Measurements from ENCODE around the gene EGLN1.

Gene EGLN1

DNA sequence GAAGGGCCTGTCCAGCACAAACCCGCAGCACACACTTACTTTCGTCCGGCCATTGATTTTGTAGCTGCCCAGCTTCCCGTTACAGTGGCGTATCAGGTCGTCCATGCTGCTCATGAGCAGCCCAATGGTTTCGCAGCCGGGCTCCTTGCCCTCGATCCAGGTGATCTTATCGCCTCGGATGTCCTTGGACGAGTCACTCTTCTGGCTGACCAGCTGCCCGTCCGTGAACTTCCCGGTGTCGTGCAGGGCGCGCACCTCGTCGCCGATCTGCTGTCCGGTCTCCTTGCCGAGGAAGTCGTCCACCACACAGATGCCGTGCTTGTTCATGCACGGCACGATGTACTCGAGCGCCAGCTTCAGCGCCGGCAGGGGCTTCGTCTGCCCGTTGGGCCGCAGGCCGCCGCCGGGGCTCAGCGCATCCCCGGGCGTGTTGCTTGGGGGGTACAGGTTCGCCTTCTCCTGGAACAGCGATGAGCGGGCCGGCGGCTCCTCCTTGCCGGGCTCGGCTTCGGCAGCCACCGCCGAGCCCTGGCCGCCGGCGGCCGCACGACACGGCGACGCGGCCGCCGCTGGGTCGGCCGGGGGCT is 1.0 kb downstream of the EGLN1 start:
- peak; percentile 39 for DNase-seq

DNA sequence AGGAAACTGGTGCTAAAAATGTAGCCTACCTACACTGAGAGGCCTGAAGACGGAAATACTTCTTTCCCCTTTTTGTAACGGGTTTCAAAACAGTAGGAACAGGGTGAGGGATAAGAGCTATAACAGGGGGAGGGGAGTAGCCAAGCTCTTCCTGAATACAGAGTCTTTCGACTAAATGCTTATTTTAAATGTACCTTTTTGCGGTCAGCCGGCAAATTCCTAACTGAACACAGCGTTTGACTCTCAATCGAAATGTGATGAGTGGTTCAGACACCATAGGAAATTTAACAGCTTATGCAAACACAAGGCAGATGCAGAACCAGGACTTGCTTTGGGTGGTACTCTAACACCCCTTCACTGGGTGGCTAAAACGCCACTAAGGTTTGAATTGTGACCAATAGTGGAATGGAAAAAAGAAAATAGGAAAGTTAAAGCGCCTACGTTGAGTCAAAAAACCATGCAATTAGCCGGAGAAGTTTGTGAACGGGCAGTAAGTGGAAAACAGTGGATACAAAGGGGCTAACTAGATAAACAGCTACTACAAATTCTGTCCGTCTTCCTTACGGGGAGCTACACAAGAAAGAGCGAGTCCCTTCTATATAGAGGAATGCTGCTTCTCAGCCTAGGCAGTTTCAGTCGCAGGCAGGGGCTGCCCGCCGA is 1.7 kb downstream of the EGLN1 start:
- no peak for DNase-seq

DNA sequence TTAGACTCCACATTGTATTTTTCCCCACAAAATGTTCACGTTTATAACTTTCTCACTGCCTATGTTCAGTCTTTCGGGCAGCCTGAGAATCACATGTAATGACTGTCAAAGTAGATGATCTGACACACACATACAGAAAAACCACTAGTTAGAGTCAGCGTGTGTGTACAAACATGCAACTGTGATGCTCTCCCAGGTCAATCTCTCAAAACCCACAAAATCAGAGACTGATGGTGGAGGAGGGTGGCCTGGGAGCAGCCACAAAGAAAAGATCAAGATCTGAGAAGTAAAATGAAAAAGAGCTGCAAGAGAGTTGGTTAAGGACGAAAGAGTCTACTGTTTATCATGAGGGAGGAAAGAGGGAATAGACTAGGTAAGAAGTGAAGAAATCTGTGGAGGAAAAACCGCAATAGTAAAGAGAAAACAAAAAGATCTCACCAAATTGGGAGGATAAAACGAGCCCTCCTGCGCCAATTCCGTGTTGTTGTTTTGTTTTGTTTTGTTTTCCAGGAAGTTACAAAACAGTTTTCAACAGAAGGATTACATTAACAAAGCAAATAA is 2.3 kb downstream of the EGLN1 start:
- DNase-seq, result no peak

DNA sequence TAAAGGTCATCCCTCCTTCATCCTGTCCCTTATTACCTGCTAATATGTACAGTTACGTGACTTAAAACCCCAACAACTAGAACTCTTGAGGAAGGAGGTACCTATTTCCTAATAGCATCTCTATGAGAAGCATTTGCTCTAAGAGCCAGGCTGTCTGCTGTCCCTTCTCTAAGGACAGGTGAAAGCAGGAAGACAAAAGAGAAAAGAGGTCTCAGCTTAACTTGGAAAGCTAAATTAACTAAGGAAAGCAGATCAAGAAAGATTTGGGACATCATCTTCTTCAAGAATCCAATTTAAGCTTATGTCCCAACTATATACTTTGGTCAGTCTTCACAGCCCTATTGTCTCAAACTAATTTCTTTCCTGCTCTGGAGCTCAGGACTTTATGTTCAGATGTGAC is 2.9 kb downstream of the EGLN1 start:
- no peak for DNase-seq

DNA sequence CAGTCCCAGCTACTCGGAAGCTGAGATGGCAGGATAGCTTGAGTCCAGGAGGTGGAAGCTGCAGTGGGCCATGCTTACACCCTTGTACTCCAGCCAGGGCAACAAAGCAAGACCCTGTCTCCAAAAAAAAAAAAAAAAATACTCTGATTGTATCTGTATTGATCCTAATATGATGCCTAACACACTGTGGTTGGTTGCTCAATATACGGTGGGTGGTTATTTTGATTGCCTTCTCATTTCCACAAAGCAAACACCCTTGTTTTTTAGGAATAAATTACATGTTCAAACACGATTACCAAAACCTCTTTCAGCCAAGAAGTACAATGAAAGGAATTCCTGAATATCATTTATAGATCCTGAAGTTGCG is 3.4 kb downstream of the EGLN1 start:
- no peak for DNase-seq

DNA sequence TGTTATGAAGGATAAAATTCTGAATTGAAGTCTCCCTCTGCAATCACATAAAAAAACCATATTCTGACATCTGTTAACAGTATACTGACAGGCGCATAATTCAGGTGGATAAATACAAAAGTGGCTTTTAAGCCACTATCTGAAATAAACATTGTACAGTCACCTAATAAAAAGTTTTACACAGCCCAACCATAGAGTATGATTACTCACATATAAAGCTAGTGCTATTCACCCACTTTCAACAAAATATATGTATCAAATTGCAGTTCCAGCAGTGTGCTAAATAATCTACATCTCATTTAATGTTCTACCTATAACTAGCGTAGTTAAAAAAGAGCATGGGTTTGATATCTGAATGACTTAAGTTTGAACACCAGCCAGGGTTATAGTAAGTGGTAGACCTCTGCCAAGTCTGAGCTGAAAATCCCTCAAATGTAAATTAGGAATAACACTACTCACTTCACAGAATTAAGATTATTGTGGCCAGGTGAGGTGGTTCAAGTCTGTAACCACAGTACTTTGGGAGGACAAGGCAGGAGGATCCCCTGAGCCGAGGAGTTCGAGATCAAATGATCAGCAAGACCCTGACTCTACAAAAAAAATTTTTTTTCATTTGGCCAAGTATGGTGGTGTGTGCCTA is 3.9 kb downstream of the EGLN1 start:
- DNase-seq, result no peak

DNA sequence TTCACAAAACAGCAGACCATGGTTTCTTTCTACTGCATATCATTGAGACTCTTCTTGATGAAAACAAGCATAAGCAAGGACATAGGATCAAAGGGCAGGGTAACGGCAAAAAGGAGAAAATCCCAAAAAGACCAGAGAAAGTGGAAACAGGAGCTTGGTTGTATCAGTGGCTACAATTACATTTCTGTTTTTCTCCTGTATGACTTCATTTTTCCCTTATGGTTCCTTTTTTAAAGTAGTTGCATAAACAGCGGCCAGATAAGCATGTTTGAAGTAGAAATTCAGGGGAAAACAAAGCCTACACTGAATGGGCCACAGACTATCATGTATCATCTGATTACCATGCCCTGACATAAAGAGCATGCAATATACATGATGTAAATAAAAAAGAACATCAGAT is 4.6 kb downstream of the EGLN1 start:
- DNase-seq, result no peak

DNA sequence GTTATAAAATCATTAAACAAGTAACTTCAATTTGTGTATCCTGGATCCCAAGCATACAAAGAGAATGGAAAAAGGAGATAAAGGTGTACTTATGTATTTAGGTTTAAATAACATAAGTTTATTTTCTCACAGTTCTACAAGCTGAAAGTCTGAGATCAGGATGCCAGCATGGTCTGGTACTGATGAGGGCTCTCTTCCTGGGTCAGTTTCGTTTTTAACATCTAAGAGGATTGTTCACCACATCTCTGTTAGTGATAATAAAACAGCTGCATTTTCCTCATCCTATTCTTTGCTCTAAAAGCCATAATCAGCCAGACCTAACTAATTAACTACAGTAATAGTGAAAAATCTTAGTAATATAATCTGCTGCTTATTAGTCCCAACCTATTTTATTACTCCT is 5.2 kb downstream of the EGLN1 start:
- no peak for DNase-seq

DNA sequence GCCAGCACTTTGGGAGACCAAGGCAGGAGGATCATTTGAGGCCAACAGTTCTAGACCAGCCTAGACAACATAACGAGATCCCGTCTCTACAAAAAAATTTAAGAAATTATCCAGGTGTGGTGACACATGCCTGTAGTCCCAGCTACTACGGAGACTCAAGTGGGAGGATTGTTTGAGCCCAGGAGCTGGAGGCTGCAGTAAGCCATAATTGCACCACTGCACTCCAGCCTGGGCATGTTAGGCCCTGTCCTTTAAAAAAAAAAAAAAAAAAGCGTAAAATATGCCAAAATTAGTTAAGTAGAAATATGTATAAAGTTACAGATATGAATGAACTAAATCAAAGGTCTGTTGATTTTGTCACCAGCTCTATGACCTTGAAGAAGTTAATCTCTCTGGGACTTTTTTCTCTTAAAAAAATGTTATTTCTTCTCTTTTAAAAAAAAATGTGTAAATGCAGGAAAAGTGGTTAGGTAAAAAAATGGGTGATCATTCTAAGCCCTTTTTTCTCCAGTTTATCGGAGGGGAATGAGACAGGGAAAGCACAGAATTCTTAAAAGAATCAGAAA is 7.0 kb downstream of the EGLN1 start:
- no peak for DNase-seq

DNA sequence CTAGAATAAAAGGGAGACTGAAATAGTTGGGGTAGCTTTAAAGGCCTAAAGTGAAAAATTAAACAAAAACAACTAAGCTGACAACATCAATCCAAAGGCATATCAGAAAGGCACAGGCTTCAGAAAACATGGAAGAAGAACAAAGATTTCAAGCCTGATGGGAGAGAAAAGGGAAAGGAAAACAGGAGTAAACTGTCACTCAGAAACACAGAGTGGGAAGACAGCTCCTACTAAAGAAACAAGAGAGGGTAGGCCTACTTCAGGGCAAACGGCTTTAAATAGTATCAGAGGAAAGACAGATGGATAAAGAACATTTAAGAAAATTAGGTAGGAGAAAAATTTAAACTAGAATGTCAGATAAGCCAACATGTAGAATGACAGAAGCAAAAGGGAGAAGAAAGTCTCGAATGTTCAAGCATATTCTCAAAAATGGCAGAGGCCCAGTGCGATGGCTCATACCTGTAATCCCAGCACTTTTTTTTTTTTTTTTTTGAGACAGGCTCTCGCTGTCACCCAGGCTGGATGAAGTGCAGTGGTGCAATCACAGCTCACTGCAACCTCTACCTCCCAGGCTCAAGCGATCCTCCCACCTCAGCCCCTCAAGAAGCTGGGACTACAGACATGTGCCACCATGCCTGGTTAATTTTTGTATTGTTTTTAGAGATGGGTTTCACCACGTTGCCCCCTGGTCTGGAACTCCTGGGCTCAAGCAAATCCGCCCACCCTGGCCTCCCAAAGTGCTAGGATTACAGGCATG is 7.6 kb downstream of the EGLN1 start:
- DNase-seq, result no peak

DNA sequence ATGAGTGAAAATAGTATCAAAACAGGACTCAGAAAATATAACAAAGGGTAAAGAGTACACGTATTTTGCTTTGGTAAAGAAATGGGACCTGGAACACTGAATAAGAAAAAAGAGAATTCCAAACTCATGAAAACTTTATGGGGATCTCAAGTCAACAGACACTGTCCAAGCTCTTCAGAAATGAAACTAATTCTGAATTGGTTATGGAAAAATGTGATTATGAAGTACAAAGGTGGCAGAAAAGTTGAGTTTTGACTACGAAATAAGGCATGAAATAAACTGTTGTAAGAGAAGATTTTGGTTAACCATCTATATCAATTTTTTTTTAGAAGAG is 8.4 kb downstream of the EGLN1 start:
- no peak for DNase-seq

DNA sequence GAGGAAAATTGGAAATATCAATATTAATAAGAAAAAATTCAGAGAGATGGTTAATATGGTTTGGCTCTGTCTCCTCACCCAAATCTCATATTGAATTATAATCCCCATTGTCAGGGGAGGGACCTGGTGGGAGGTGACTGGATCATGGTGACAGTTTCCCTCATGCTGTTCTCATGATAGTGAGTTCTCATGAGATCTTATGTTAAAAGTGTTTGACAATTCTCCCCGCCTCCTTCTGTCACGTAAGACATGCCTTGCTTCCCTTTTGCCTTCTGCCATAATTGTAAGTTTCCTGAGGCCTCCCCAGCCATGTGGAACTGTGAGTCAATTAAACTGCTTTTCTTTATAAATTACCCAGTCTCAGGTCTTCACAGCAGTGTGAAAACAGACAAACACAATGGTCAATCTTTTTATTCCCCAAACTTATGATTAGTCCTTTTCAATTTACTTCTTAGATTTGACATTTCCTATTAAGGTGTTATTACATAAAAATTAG is 11.0 kb downstream of the EGLN1 start:
- DNase-seq, result no peak

DNA sequence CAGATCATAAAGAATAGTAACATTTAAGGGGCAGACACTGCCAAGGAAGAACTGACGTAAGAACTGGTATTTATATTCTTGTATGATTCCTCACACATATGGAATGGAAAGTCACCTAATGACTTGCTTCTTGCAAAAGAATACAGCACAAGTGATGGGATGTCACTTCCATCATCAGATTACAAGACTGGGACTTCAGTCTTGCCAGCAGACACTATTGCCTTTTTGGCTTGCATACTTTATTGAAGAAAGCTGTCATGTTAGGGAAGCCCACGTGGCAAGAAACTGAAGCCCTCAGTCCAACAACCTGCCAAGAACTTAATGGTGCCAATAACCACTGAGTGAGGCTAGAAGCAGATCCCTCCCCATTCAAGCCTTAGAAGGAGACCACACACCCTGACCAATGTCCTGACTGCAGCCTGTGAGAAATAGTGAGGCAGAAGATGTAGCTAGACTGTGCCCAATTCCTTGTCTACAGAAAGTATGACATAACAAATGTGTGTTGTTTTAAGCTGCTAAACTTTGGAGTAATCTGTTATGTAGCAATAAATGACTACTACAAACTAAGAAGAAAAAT is 12.0 kb downstream of the EGLN1 start:
- no peak for DNase-seq

DNA sequence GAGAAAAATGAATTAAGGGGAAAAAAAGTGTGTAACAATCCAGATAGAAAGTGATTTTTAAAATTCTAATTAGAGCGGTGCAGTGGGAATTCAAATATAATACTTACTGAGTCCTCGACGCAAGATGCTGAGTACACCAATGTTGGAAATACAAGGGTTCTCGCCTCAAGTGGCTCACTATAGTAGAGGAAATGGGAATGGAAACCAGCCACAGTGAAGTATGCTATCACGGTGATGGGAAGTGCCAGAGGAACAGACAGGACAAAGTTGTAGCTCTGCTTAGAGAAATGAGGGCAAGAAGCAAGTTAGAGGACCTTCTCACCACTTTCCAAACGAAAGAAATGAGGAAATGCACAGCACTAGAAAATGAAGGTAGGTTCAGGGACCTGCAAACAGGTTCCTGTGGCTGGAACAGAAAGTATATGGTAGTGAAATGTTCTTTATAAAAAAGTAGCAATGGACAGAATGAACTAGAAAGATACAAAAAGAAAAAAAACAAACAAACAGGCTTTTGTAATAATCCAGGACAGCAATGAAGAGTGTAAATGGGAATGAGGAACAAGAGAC is 13.5 kb downstream of the EGLN1 start:
- DNase-seq, result no peak

DNA sequence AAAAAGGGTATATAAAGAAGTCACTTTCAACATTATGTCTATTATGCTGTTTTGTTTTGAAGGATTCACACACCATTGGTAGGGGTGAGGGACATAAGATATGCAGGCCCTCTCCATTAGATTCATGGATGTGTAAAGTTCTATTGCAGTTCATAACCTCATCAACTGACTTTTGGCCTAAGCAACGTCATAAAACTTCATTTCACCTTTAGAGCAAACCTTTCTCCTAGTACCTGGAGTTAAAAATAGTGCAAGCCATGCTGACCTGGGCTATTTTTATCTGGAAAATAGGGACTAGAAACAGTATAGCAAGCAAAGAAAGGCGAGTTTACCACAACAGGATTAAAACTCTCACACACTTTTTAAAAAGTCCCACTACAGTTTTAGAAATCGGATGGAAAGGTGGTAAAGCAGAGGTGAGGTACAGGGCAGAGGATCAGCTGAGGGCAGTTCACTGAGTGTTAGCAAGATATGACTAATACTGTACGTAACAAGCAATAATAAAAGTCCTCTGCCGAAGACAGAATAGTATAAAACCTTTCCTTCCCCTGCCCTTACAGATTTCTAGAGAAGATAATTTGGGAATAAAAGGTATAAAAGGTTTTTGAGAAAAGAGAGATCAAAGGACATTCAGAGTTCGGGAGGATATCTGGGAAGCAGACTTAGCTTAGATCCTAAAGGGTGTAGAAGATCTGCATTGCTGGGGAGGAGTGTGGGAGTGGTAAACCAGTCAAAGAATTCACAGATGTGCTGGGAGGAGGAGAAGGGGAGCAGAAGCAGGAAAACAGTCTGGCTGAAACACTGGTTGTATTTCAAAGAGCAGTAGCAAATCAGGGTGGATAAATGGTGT is 14.3 kb downstream of the EGLN1 start:
- no peak for DNase-seq

DNA sequence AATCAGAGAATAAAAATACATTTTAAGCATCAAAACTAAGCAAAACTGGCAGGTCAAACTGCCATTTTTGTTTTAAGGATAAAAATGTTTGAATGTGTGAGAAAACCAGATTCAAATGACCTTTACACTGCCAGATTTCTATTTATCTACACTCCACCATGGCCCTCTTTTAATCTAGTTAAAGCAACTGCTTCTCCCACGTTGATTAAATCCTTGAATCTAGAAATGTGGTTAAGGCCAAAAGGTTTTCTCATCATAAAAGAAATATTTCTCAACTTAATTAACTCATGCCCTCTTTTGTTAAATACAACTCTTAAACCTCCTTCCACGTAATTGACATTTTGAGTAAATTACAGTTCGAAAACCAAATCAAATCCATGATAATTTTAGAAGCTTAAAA is 15.0 kb downstream of the EGLN1 start:
- DNase-seq, result no peak

DNA sequence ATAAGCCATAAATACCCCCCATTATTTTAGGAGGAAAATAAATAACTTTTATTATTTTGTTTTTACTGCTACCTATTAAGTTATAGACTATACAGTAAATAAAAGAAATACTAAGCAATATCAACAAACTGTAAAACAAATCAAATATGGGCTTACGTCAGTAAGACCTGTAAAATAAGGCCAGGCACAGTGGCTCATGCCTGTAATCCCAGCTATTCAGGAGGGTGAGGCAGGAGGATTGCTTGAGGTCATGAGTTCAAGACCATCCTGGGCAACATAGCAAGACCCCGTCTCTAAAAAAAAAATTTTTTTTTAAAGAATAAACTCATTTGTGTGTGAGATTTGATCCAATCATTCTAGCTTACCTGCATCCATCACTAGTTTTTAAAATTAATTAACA is 17.8 kb downstream of the EGLN1 start:
- no peak for DNase-seq

DNA sequence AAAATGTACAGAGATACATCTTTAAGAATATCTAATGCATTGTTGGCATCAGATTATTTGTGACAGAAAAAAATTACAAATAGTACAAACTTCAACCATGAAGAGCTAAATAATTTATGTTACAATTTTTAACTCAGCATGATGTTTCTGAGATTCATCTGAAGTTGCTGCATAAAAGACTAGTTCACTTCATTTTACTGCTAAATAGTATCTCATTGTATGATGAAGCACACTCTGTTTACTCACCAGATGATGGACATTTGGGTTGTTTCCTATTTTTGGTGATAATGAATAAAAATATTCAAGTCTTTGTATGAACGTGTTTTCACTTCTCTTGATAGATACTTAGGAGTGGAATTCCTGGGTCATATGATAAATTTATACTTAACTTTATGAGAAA is 20.6 kb downstream of the EGLN1 start:
- no peak for DNase-seq

DNA sequence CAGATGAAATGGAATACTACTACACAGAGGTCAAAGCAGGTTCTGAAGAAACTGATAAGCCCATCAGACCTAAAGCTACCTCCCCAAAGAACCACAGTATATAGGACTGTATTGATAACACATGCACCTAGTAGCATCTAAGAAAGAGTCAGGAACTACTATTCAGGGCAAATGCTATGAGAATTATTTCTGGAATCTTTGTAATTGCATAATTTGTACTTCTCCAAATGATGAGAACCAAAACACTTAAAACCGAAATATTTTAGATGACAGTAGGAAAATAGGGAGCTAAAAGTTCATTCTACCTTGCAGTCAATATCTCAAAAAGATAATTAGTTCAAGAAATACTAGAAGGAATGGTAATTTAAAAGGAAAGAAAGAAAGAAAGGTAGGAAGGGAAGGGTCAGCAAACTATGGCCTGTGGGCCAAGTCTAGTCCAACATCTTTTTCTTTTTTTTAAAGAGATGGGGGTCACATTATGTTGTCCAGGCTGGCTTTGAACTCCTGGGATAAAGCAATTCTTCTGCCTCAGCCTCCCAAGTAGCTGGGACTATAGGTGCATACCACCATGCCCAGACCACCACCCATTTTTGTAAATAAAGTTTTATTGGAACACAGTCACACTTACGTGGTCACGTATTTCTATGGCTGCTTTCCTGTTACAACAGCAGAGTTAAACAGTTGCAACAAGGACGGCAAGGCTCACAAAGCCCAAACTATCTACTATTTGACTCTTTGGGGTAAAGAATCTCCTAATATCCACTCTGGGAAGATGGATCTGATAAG is 24.0 kb downstream of the EGLN1 start:
- DNase-seq, result no peak

DNA sequence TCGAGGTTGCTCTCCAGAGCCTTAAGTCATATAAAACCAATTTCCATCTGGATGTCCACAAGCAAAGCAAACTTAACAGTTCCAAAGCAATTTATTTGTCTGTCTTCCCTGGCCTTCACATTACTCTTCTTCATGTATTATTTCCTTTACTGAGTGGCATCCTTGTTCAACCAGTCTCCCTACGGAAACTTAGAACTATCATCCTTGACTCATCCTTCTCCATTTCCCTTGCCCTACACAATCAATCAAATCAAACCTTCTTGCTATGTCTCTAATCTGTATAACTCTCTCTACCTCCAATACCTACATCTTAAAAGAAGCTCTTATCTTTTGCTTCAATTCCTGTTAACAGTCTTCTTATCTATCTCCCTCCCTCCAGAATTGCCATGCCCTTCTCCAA is 25.4 kb downstream of the EGLN1 start:
- DNase-seq, result no peak

DNA sequence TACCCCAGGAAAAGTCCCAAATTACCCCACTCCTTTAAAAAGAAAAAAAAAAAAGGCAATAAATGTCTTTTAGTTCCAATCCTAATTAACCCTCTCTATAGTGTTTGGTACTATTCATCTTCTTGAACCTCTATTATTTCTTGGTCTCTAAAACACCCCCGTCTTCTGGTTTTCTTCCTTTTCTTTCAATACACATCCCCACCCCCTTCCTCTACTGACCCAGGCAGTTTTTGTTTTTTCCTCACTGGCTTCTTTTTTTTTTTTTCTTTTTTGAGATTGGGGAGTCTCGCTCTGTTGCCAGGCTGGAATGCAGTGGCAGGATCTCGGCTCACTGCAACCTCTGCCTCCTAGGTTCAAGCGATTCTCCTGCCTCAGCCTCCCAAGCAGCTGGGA is 26.1 kb downstream of the EGLN1 start:
- no peak for DNase-seq

Measured in activated CD4-positive, alpha-beta T cell treated with anti-CD3 and anti-CD28 coated beads, Interleukin-2, amount 50 U/mL, for 1 hour (primary cell).